Activated CD8-positive, alpha-beta memory T cell treated with anti-CD3 and anti-CD28 coated beads, Interleukin-2, amount 10 ng/mL, durations not matched to agents 7 days and 5 days (primary cell): Measurements from ENCODE around the gene ADAMTSL3. TPM values are rescaled to one million over a fixed set of nuclear protein-coding genes. Genes with fewer than 3 reads are reported as not detected.
"Not testable (repeated sequence)": the region's sequence is repeated elsewhere in the genome, so short reads cannot be mapped to it uniquely, and the experiment has no call there.

Source experiments
- ATAC-seq: fragments of 150-1000 bp; cut with Tn5 transposase; one replicate; pipeline ENCODE4 v1.10.0; 2021; ENCODE audit warnings: moderate library complexity
- CTCF ChIA-PET: fragments of 350-600 bp; sonication (Branson Sonifier 250); formaldehyde crosslinking; loops from one replicate; lab custom pipeline; 2021; ENCODE audit warnings: antibody characterized with exemption; lab: Charles Lee
- DNase-seq: peaks from one replicate; pipeline ENCODE4 v3.0.0-alpha.2; 2020
- H3K27ac Mint-ChIP-seq: one replicate; pipeline ENCODE4 v1.8.0; 2021; ENCODE audit warnings: mild to moderate bottlenecking, mixed read lengths
- H3K27me3 Mint-ChIP-seq: one replicate; pipeline ENCODE4 v1.8.0; 2021; ENCODE audit warnings: mixed read lengths
- H3K36me3 Mint-ChIP-seq: one replicate; pipeline ENCODE4 v1.8.0; 2021; ENCODE audit warnings: mild to moderate bottlenecking, mixed read lengths
- H3K4me1 Mint-ChIP-seq: one replicate; pipeline ENCODE4 v1.8.0; 2021; ENCODE audit warnings: mixed read lengths
- H3K4me3 Mint-ChIP-seq: one replicate; pipeline ENCODE4 v1.8.0; 2021; ENCODE audit warnings: mild to moderate bottlenecking, moderate library complexity, mixed read lengths
- H3K9me3 Mint-ChIP-seq: one replicate; pipeline ENCODE4 v1.8.0; 2022; ENCODE audit warnings: low read depth, mixed read lengths
- total RNA-seq, 2 experiments: library from RNA; stranded (reverse); gene quantifications; one replicate each; pipeline ENCODE4 v1.2.3, GENCODE V29; 2021

Gene ADAMTSL3
- total RNA-seq, 2 experiments from 2014 or later = not detected

GRCh38 chr15:83698294-83698693 is 44.4 kb downstream of the ADAMTSL3 start:
- Mint-ChIP-seq H3K27ac (no peak overlapping the region), H3K4me1 (no peaks in the 10 kb centered on the region), H3K36me3 (no peaks in the 10 kb centered on the region), H3K9me3 (peaks cover 4% of the 10 kb centered on the region), H3K4me3 (no peak overlapping the region), H3K27me3 (no peaks in the 10 kb centered on the region)
- DNase-seq (no peak), ATAC-seq (no peak)
- CTCF ChIA-PET = no interaction called here

DNA sequence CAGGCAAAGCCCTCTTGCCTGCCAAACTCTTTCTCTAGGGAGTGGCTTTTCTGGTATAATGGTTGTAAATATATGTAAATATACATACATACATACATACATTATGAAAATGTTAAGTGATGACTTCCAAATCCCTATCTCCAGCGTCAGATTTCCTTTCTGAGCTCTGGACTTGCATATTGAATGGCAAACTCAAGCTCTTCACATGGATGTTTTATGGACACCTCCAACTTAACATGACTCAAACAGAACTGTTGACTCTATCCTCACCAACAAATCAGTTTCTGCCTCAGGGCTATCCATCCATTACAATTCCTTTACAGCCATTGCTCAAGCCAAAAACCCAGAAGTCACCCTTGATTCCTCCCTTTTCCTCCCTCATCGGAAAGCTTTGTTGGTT is 45.1 kb downstream of the ADAMTSL3 start:
- H3K27ac Mint-ChIP-seq = no peak overlapping the region
- no peak overlapping the region for H3K4me3 Mint-ChIP-seq
- H3K36me3 Mint-ChIP-seq = no peaks in the 10 kb centered on the region
- no peaks in the 10 kb centered on the region for H3K4me1 Mint-ChIP-seq
- H3K9me3 Mint-ChIP-seq = peaks cover 4% of the 10 kb centered on the region
- no peaks in the 10 kb centered on the region for H3K27me3 Mint-ChIP-seq
- CTCF ChIA-PET = no interaction called here
- DNase-seq (no peak), ATAC-seq (no peak)

- CTCF ChIA-PET = interaction anchor here (1.2 kb wide), 1 partner anchor 11 kb away, joined by 5 read pairs; no protein-coding TSS in a partner anchor
- no peak overlapping the region for H3K27ac Mint-ChIP-seq
- DNase-seq (no peak), ATAC-seq (no peak)
- no peak overlapping the region for H3K4me3 Mint-ChIP-seq
- no peaks in the 10 kb centered on the region for H3K4me1 Mint-ChIP-seq
- H3K27me3 Mint-ChIP-seq = no peaks in the 10 kb centered on the region
- H3K9me3 Mint-ChIP-seq = peaks cover under 1% of the 10 kb centered on the region
- no peaks in the 10 kb centered on the region for H3K36me3 Mint-ChIP-seq
Observed at GRCh38 chr15:83700082-83700481, 46.2 kb downstream of the ADAMTSL3 start.

DNA sequence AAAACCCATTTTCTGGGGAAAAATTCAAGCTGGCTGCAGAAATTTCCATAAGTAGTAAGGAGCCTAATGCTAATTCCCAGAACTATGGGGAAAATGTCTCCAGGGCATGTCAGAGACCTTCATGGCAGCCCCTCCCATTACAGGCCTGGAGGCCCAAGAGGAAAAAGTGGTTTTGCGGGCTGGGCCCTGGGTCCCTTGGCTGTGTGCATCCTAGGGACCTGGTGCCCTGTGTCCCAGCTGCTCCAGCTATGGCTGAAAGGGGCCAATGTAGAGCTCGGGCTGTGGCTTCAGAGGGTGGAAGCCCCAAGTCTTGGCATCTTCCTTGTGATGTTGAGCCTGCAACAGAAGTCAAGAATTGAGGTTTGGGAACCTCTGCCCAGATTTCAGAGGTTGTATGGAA is 48.4 kb downstream of the ADAMTSL3 start:
- H3K4me1 Mint-ChIP-seq, H3K27me3 Mint-ChIP-seq, CTCF ChIA-PET: not testable (repeated sequence)

GRCh38 chr15:83708328-83708727 is 54.4 kb downstream of the ADAMTSL3 start:
- no peaks in the 10 kb centered on the region for H3K9me3 Mint-ChIP-seq
- H3K27ac Mint-ChIP-seq = no peak overlapping the region
- CTCF ChIA-PET = interaction anchor here (0.6 kb wide), 1 partner anchor 311 kb away, joined by 3 read pairs; no protein-coding TSS in a partner anchor
- H3K36me3 Mint-ChIP-seq = no peaks in the 10 kb centered on the region
- ATAC-seq (no peak), DNase-seq (no peak)
- no peak overlapping the region for H3K4me3 Mint-ChIP-seq
- H3K4me1 Mint-ChIP-seq = no peaks in the 10 kb centered on the region
- H3K27me3 Mint-ChIP-seq = no peaks in the 10 kb centered on the region

More for the DNA sequence above, 48.4 kb downstream of the ADAMTSL3 start:
- not testable (repeated sequence) for DNase-seq, H3K4me3 Mint-ChIP-seq, H3K27ac Mint-ChIP-seq, H3K9me3 Mint-ChIP-seq, ATAC-seq, H3K36me3 Mint-ChIP-seq

DNA sequence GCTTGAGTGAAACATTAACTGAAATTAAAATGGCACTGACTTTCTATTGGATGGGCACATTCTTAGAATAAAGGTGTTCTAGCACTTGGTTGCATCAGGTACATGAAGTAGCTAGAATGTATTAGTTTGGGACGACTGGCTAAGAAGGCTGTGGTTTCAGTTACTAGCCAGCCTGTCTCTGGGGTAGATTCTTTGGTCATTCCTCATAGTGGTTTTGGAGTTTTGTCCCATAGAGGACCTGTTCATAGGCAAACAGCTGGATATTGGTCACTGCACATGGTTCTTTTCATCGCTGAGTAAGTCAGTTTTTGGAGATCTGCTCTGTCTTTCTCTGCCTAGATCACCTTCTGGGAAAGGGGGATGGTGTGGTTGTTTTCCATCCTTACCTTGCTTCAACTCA is 55.3 kb downstream of the ADAMTSL3 start:
- CTCF ChIA-PET = no interaction called here
- ATAC-seq = no peak

DNA sequence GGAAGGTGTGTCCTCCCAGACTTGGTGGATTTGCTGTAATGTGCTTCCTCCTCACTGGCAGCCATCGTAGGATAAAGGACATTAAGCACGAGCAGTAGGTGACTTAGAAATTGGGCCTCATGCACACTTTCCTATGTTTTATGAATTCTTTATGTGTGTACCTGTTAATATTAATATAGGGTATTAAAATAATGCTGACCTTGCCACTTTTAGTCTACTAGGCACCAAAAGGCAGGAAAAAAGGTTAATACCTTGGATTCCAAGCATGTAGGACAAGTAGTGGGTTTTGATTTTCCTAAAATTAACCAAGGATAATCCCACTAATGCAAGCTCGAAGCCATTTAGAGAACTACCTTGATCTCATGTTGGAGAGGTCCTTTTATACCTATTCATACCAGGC is 55.9 kb downstream of the ADAMTSL3 start:
- CTCF ChIA-PET = no interaction called here

More for the DNA sequence above, 55.3 kb downstream of the ADAMTSL3 start:
- Mint-ChIP-seq H3K4me3 (no peak overlapping the region), H3K27ac (no peak overlapping the region), H3K27me3 (no peaks in the 10 kb centered on the region), H3K4me1 (no peaks in the 10 kb centered on the region), H3K9me3 (no peaks in the 10 kb centered on the region), H3K36me3 (no peaks in the 10 kb centered on the region)
- DNase-seq = no peak

DNA sequence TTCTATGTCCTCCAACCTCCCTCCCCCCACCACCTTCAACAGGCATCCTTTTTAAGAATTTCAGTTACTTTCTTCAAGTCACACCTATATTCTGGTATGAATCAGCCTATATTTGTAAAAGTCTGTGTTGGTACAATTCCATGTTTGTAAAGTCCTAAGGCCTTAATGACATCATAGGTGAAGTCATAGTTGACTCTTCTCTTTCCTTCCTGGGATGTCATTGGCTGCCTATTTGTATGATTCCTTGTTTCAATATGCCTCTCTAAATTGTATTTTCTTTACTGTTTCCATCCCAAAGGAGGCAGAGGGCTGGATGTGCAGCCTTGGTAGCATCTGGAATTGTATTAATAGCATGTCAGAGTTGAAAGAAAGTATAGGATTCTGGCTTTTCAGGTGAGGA is 56.5 kb downstream of the ADAMTSL3 start:
- Mint-ChIP-seq H3K36me3 (no peaks in the 10 kb centered on the region), H3K27ac (no peak overlapping the region), H3K27me3 (no peaks in the 10 kb centered on the region), H3K9me3 (no peaks in the 10 kb centered on the region), H3K4me1 (no peaks in the 10 kb centered on the region), H3K4me3 (no peak overlapping the region)
- ATAC-seq = no peak
- DNase-seq = no peak
- CTCF ChIA-PET = no interaction called here

More for the DNA sequence above, 55.9 kb downstream of the ADAMTSL3 start:
- Mint-ChIP-seq H3K36me3 (no peaks in the 10 kb centered on the region), H3K27me3 (no peaks in the 10 kb centered on the region), H3K4me3 (no peak overlapping the region), H3K27ac (no peak overlapping the region), H3K4me1 (no peaks in the 10 kb centered on the region), H3K9me3 (no peaks in the 10 kb centered on the region)
- ATAC-seq (no peak), DNase-seq (no peak)

DNA sequence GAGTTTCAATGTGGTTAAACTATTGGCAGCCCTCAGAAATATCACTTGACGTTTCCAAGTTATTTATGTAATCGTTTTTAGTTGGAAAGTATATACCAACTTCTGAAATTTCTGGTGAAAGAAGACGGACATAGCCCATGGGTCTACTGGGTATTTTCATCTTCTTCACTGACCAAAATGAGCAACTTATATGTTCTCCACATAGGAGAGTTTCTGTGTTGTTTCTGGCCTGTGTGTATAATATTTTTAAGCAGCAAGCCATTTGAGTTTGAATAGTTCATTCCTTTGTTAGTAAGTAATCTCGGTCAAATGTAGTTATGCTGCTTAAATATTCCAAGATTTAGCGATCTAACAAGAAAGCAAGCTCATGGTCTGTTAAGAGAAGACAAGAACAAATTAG is 57.3 kb downstream of the ADAMTSL3 start:
- no peaks in the 10 kb centered on the region for H3K27me3 Mint-ChIP-seq
- CTCF ChIA-PET = interaction anchor here (1.0 kb wide), 1 partner anchor 11 kb away, joined by 5 read pairs; no protein-coding TSS in a partner anchor
- no peak overlapping the region for H3K27ac Mint-ChIP-seq
- H3K4me3 Mint-ChIP-seq = no peak overlapping the region
- H3K4me1 Mint-ChIP-seq = no peaks in the 10 kb centered on the region
- ATAC-seq = no peak
- DNase-seq = no peak
- no peaks in the 10 kb centered on the region for H3K36me3 Mint-ChIP-seq
- no peaks in the 10 kb centered on the region for H3K9me3 Mint-ChIP-seq

DNA sequence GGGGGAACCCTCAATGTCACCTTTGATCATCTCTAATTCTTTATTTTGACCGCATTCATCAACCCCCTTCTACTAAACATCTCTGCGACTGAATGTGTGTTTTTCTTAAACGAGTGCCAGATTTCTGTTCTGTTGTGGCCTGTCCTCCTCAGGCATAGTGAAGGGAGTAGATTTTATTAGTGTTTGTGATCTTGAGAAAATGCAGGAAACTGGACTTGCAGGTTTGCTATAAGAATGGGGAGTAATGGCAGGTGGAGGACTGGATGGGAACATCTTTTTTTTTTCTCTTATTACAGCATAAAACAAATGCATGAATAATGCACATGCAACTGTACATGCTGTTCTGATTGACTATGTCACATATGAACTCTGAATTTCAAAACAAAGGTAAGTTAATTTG is 59.3 kb downstream of the ADAMTSL3 start:
- no peak for DNase-seq
- H3K4me3 Mint-ChIP-seq = no peak overlapping the region
- H3K27ac Mint-ChIP-seq = no peak overlapping the region
- H3K36me3 Mint-ChIP-seq = no peaks in the 10 kb centered on the region
- no peaks in the 10 kb centered on the region for H3K27me3 Mint-ChIP-seq
- H3K4me1 Mint-ChIP-seq = no peaks in the 10 kb centered on the region
- CTCF ChIA-PET = no interaction called here
- no peak for ATAC-seq
- H3K9me3 Mint-ChIP-seq = no peaks in the 10 kb centered on the region

- CTCF ChIA-PET = no interaction called here
- ATAC-seq (no peak), DNase-seq (no peak)
- Mint-ChIP-seq H3K27ac (no peak overlapping the region), H3K36me3 (no peaks in the 10 kb centered on the region), H3K4me1 (no peaks in the 10 kb centered on the region), H3K4me3 (no peak overlapping the region), H3K27me3 (no peaks in the 10 kb centered on the region), H3K9me3 (no peaks in the 10 kb centered on the region)
Observed at GRCh38 chr15:83714939-83715628, 61.2 kb downstream of the ADAMTSL3 start.

GRCh38 chr15:83716605-83717004 is 62.7 kb downstream of the ADAMTSL3 start:
- Mint-ChIP-seq H3K4me1 (no peaks in the 10 kb centered on the region), H3K9me3 (no peaks in the 10 kb centered on the region), H3K27me3 (no peaks in the 10 kb centered on the region), H3K27ac (no peak overlapping the region), H3K4me3 (no peak overlapping the region), H3K36me3 (no peaks in the 10 kb centered on the region)
- ATAC-seq (no peak), DNase-seq (no peak)
- CTCF ChIA-PET = no interaction called here

GRCh38 chr15:83717010-83717409 is 63.1 kb downstream of the ADAMTSL3 start:
- CTCF ChIA-PET = no interaction called here
- H3K27me3 Mint-ChIP-seq = no peaks in the 10 kb centered on the region
- H3K4me3 Mint-ChIP-seq = no peak overlapping the region
- H3K4me1 Mint-ChIP-seq = no peaks in the 10 kb centered on the region
- DNase-seq = no peak
- H3K9me3 Mint-ChIP-seq = no peaks in the 10 kb centered on the region
- H3K36me3 Mint-ChIP-seq = no peaks in the 10 kb centered on the region
- ATAC-seq = no peak
- no peak overlapping the region for H3K27ac Mint-ChIP-seq

DNA sequence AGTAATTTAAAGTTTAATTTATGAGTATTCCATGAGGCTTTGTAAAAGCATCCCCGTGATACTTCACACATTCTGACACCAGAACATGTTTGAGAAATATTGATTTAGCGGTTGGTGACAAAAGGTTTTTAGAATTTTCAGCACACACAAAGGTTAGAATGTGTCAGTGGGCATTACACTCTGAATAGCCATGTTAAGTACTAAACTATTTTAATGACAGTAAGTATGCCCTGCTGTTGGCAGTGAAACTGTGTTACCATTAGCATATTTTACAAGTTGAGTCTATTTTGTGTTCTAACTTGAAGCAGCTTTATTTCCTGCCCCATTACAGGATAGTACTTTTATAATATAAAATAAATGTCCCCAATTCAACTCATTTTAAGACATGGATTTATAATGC is 66.5 kb downstream of the ADAMTSL3 start:
- ATAC-seq (no peak), DNase-seq (no peak)
- no peaks in the 10 kb centered on the region for H3K36me3 Mint-ChIP-seq
- H3K9me3 Mint-ChIP-seq = no peaks in the 10 kb centered on the region
- no peak overlapping the region for H3K4me3 Mint-ChIP-seq
- no peaks in the 10 kb centered on the region for H3K27me3 Mint-ChIP-seq
- H3K4me1 Mint-ChIP-seq = no peaks in the 10 kb centered on the region
- CTCF ChIA-PET = no interaction called here
- no peak overlapping the region for H3K27ac Mint-ChIP-seq
